Measurements from ENCODE around the gene PRPF38A.
"Not testable (repeated sequence)": the region's sequence is repeated elsewhere in the genome, so short reads cannot be mapped to it uniquely, and the experiment has no call there.

The PRPF38A gene

GRCh38 chr1:52404116-52404974, at the start of gene PRPF38A, which contains the start of gene ORC1:
TSS of gene PRPF38A (plus strand) at chr1:52404602. CDS start at chr1:52404750, 148 bp downstream.
TSS of gene ORC1 (minus strand) at chr1:52404423. CDS start at chr1:52402223, 2,200 bp downstream.
- DNase-seq (ENCODE audit: low read depth), result peak; percentile 95

GRCh38 chr1:52355436-52355835, 49.0 kb upstream of the PRPF38A start:
- DNase-seq (ENCODE audit: low read depth), result no peak

- DNase-seq (ENCODE audit: low read depth), result no peak
Observed at GRCh38 chr1:52355847-52356505, 48.4 kb upstream of the PRPF38A start.

GRCh38 chr1:52356818-52357355, 47.5 kb upstream of the PRPF38A start:
- no peak for DNase-seq (ENCODE audit: low read depth)

GRCh38 chr1:52357397-52357796, 47.0 kb upstream of the PRPF38A start:
- no peak for DNase-seq (ENCODE audit: low read depth)

GRCh38 chr1:52358851-52359497, 45.4 kb upstream of the PRPF38A start:
- no peak for DNase-seq (ENCODE audit: low read depth)

GRCh38 chr1:52359676-52360594, 44.5 kb upstream of the PRPF38A start:
- no peak for DNase-seq (ENCODE audit: low read depth)

- DNase-seq (ENCODE audit: low read depth), result no peak
Observed at GRCh38 chr1:52360595-52360968, 43.8 kb upstream of the PRPF38A start.

GRCh38 chr1:52364235-52364839, 40.1 kb upstream of the PRPF38A start:
- no peak for DNase-seq (ENCODE audit: low read depth)

- no peak for DNase-seq (ENCODE audit: low read depth)
Observed at GRCh38 chr1:52365071-52365745, 39.2 kb upstream of the PRPF38A start.

GRCh38 chr1:52365746-52366516, 38.5 kb upstream of the PRPF38A start, which contains the start of gene CC2D1B:
TSS of gene CC2D1B (minus strand) at chr1:52366205. CDS start at chr1:52364620, 1,585 bp downstream.
- DNase-seq (ENCODE audit: low read depth), result peak; percentile 98

GRCh38 chr1:52366517-52366827, 37.9 kb upstream of the PRPF38A start:
- no peak for DNase-seq (ENCODE audit: low read depth)

- no peak for DNase-seq (ENCODE audit: low read depth)
Observed at GRCh38 chr1:52367272-52367671, 37.1 kb upstream of the PRPF38A start.

- DNase-seq (ENCODE audit: low read depth), result peak; percentile 45
Observed at GRCh38 chr1:52368383-52369172, 35.8 kb upstream of the PRPF38A start.

GRCh38 chr1:52369851-52370250, 34.6 kb upstream of the PRPF38A start:
- DNase-seq (ENCODE audit: low read depth), result not testable (repeated sequence)

GRCh38 chr1:52385376-52385775, 19.0 kb upstream of the PRPF38A start:
- DNase-seq (ENCODE audit: low read depth), result no peak

GRCh38 chr1:52386458-52386857, 17.9 kb upstream of the PRPF38A start:
- no peak for DNase-seq (ENCODE audit: low read depth)

- no peak for DNase-seq (ENCODE audit: low read depth)
Observed at GRCh38 chr1:52393174-52393573, 11.2 kb upstream of the PRPF38A start.

GRCh38 chr1:52399629-52400028, 4.8 kb upstream of the PRPF38A start:
- DNase-seq (ENCODE audit: low read depth), result no peak
